PC-9 (cell line): ENCODE results near the gene LONRF2. TPM values are rescaled to one million over a fixed set of nuclear protein-coding genes. Genes with fewer than 3 reads are reported as not detected.

Source experiments
- BruUV-seq: library from RNA; stranded (reverse); fragments of 400-500 nt; replicated peaks from 2 replicates; lab custom pipeline; 2021; lab: Mats Ljungman, UMichigan
- CTCF ChIA-PET: fragments of 300-600 bp; sonication (Branson Sonifier 250); formaldehyde crosslinking; loops from one replicate; lab custom pipeline; 2022; ENCODE audit warnings: antibody characterized with exemption; lab: Charles Lee
- POLR2A ChIA-PET: fragments of 300-600 bp; sonication (Branson Sonifier 250); formaldehyde crosslinking; loops from one replicate; lab custom pipeline; 2022; ENCODE audit warnings: antibody characterized with exemption; ENCODE audit not compliant: unreplicated experiment; lab: Charles Lee
- DNase-seq, 2 experiments: peaks; one replicate each; pipeline versions ENCODE4 v3.0.0 to v3.0.0-alpha.2; 2015 to 2022; ENCODE audit warnings: mixed read lengths in 1 of 2
- H2AFZ ChIP-seq: fragments of 200-600 bp; sonication (generic); 2 replicates; pipeline ENCODE4 v1.8.1; 2017; ENCODE audit warnings: antibody characterized with exemption
- H3F3A ChIP-seq: fragments of 200-600 bp; sonication (generic); 2 replicates; pipeline ENCODE4 v1.8.1; 2017; ENCODE audit warnings: antibody characterized with exemption, mild to moderate bottlenecking, low read depth; ENCODE audit not compliant: insufficient read depth
- H3K27ac ChIP-seq: fragments of 200-600 bp; sonication (generic); 2 replicates; pipeline ENCODE4 v1.6.1; 2016; ENCODE audit warnings: mixed run types
- H3K27me3 ChIP-seq: fragments of 200-600 bp; sonication (generic); 2 replicates; pipeline ENCODE4 v1.6.1; 2016; ENCODE audit warnings: low read depth, mixed run types; ENCODE audit not compliant: insufficient read depth
- H3K36me3 ChIP-seq: fragments of 200-600 bp; sonication (generic); 2 replicates; pipeline ENCODE4 v1.6.1; 2016; ENCODE audit warnings: low read depth, mixed run types
- H3K4me1 ChIP-seq: fragments of 200-600 bp; sonication (generic); replicated peaks from 2 replicates; pipeline ENCODE4 v1.6.1; 2016; ENCODE audit warnings: mixed run types; ENCODE audit not compliant: insufficient read depth
- H3K4me2 ChIP-seq: fragments of 200-600 bp; sonication (generic); 2 replicates; pipeline ENCODE4 v1.6.1; 2017; ENCODE audit warnings: mixed run types
- H3K4me3 ChIP-seq: fragments of 200-600 bp; sonication (generic); 2 replicates; pipeline ENCODE4 v1.6.1; 2016; ENCODE audit warnings: mixed run types
- H3K79me2 ChIP-seq: fragments of 200-600 bp; sonication (generic); 2 replicates; pipeline ENCODE4 v1.6.1; 2017; ENCODE audit warnings: low read depth, mixed run types
- H3K9me2 ChIP-seq: fragments of 200-600 bp; sonication (generic); 2 replicates; pipeline ENCODE4 v1.8.1; 2017; ENCODE audit warnings: mild to moderate bottlenecking; ENCODE audit not compliant: insufficient read depth
- H3K9me3 ChIP-seq: fragments of 200-600 bp; sonication (generic); 2 replicates; pipeline ENCODE4 v1.8.1; 2016; ENCODE audit warnings: low read depth; ENCODE audit not compliant: insufficient read depth
- H4K20me1 ChIP-seq: fragments of 200-600 bp; sonication (generic); 2 replicates; pipeline ENCODE4 v1.8.1; 2017; ENCODE audit not compliant: insufficient read depth
- EZH2 ChIP-seq: fragments of 200-600 bp; sonication (generic); IDR thresholded peaks from 2 replicates; pipeline ENCODE4 v1.8.0; 2017; ENCODE audit warnings: antibody characterized with exemption, low read depth
- intact Hi-C: fragments of 100-400 bp; cut with micrococcal nuclease; formaldehyde crosslinking; loops from one replicate; pipeline ENCODE4 v1.10.0; 2022; ENCODE audit not compliant: unreplicated experiment
- total RNA-seq: library from RNA; stranded (reverse); gene quantifications from 2 replicates; pipeline ENCODE4 v1.2.3, GENCODE V29; 2021
- TF ChIP-seq, protein P1 (sequence below): fragments of 200-600 bp; sonication (generic); conservative IDR thresholded peaks from 2 replicates; pipeline ENCODE4 v1.6.1; 2017; ENCODE audit warnings: mixed run types, antibody characterized with exemption, mild to moderate bottlenecking, moderate library complexity

LONRF2 gene
- total RNA-seq, 1 experiment from 2014 or later, result not detected

DNA sequence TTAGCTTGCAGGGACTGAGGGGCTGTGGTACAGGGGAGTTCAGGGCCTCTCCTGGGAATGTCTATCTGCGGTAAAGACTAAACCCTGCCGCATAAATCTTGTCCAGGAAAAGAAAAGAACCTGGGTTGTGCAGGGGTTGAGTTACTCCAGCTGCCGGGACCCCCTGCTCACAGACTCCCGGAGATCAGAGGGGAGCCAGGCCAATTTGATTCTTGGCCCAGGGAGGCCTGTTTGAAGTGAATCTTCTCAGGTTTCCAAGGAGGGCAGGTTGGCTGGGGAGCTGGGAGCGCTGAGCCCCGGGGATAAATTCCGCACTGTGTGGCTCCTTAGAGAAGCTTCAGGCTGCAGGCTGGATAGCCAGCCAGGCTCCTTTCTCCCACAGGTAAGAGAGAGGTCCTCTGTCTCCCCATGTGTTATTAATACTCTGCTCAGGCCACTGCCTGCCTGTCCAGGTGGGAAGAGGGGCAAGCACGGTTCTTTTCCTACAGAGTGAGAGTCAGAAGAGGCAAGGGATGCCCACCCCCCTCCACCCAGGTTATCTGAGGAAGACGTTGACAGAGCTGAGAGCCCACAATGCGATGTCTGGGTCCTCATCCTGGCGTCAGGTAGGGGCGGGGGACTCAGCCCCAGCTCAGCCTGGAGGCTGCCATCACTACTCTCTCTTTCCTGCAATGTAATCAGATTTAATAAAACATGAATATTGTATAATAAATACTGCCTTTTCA is 82.7 kb downstream of the LONRF2 start:
- Histone ChIP-seq H4K20me1 (0 out of 2 replicates have a peak, but pooled peaks cover 3% of the 10 kb centered on the region), H3K4me2 (no peak overlapping the region), H3K27me3 (peaks cover 95% of the 10 kb centered on the region), H3K4me1 (no peaks in the 10 kb centered on the region), H3K9me3 (no peaks in the 10 kb centered on the region), H3K27ac (no peak overlapping the region), H3F3A (no peaks in the 10 kb centered on the region), H3K36me3 (no peaks in the 10 kb centered on the region), H3K79me2 (no peaks in the 10 kb centered on the region), H2AFZ (no peak overlapping the region), H3K4me3 (no peak overlapping the region), H3K9me2 (no peaks in the 10 kb centered on the region)
- intact Hi-C loops, result loop anchor here (5.0 to 10.0 kb wide), 2 partner anchors 417 to 1155 kb away; no protein-coding TSS in a partner anchor
- no TSS peak for BruUV-seq
- no peak for TF ChIP-seq EZH2
- TF ChIP-seq, protein P1, sequence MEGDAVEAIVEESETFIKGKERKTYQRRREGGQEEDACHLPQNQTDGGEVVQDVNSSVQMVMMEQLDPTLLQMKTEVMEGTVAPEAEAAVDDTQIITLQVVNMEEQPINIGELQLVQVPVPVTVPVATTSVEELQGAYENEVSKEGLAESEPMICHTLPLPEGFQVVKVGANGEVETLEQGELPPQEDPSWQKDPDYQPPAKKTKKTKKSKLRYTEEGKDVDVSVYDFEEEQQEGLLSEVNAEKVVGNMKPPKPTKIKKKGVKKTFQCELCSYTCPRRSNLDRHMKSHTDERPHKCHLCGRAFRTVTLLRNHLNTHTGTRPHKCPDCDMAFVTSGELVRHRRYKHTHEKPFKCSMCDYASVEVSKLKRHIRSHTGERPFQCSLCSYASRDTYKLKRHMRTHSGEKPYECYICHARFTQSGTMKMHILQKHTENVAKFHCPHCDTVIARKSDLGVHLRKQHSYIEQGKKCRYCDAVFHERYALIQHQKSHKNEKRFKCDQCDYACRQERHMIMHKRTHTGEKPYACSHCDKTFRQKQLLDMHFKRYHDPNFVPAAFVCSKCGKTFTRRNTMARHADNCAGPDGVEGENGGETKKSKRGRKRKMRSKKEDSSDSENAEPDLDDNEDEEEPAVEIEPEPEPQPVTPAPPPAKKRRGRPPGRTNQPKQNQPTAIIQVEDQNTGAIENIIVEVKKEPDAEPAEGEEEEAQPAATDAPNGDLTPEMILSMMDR, result no peak
- ChIA-PET POLR2A (no interaction called here), CTCF (no interaction called here)
- DNase-seq, result no peak

DNA sequence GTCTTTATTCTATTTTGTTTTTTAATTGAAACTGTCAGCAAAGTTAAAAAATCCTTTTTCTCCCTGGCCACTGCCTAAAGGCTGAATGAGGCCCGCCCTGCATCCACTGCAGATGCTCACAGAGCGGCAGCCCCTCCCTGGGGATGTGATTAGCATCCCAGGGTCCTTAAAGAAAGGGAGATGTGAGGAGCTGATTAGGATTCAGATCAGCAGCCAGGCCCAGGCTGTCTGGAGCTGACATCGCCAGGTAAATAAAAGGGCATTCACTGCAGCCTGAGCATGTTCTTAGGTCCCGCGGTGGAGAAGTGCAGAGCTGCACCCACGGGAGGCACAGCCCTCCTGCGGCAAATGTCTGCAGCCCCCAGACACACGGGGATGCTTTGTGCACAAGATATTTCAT is 83.8 kb downstream of the LONRF2 start:
- no peaks in the 10 kb centered on the region for H3K79me2 ChIP-seq
- H3K4me2 ChIP-seq, result no peak overlapping the region
- CTCF ChIA-PET, result no interaction called here
- no peaks in the 10 kb centered on the region for H3K9me3 ChIP-seq
- 0 out of 2 replicates have a peak, but pooled peaks cover 3% of the 10 kb centered on the region for H4K20me1 ChIP-seq
- no peak overlapping the region for H3K4me3 ChIP-seq
- H3F3A ChIP-seq, result no peaks in the 10 kb centered on the region
- no peak for TF ChIP-seq EZH2
- TF ChIP-seq, protein P1, result no peak
- peaks cover 99% of the 10 kb centered on the region for H3K27me3 ChIP-seq
- BruUV-seq, result no TSS peak
- no peaks in the 10 kb centered on the region for H3K36me3 ChIP-seq
- no peak overlapping the region for H2AFZ ChIP-seq
- no peaks in the 10 kb centered on the region for H3K9me2 ChIP-seq
- DNase-seq, result no peak
- intact Hi-C loops, result no loop called here
- H3K4me1 ChIP-seq, result no peaks in the 10 kb centered on the region
- H3K27ac ChIP-seq, result no peak overlapping the region
- POLR2A ChIA-PET, result no interaction called here

DNA sequence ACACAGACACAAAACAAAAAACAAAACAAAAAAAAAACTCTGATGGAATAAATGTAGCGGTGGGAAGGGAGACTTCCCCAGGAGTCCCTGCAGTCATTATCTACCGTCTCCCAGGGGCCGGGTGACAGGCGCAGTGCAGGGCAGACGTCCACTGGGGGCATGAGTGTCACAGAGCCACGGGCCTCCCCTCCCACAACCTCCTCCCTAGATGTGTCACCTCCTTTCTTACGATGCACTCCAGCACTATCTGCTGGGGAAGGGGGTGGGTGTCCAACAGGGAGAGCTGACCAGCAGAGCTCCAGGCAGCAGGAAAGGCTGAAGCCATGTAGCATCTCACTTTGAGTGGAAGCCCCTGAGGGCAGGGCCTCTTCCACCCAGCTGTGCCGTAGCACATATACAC is 84.5 kb downstream of the LONRF2 start:
- H3F3A ChIP-seq, result no peaks in the 10 kb centered on the region
- DNase-seq, result no peak
- no peak overlapping the region for H2AFZ ChIP-seq
- POLR2A ChIA-PET, result no interaction called here
- H3K9me2 ChIP-seq, result no peaks in the 10 kb centered on the region
- BruUV-seq, result no TSS peak
- no peaks in the 10 kb centered on the region for H3K36me3 ChIP-seq
- peaks cover 100% of the 10 kb centered on the region for H3K27me3 ChIP-seq
- H3K79me2 ChIP-seq, result no peaks in the 10 kb centered on the region
- H4K20me1 ChIP-seq, result 0 out of 2 replicates have a peak, but pooled peaks cover 3% of the 10 kb centered on the region
- no peak for TF ChIP-seq EZH2
- TF ChIP-seq, protein P1, result no peak
- no peaks in the 10 kb centered on the region for H3K4me1 ChIP-seq
- no peak overlapping the region for H3K4me3 ChIP-seq
- H3K9me3 ChIP-seq, result no peaks in the 10 kb centered on the region
- H3K4me2 ChIP-seq, result no peak overlapping the region
- CTCF ChIA-PET, result no interaction called here
- intact Hi-C loops, result no loop called here
- no peak overlapping the region for H3K27ac ChIP-seq
